Rectal smooth muscle tissue (tissue), 1 donor: ENCODE data around the gene ITPKB.
"Not testable (repeated sequence)": the region's sequence is repeated elsewhere in the genome, so short reads cannot be mapped to it uniquely, and the experiment has no call there.

Experiments used
- H3K27ac ChIP-seq: one replicate; pipeline ENCODE4 v1.7.0; 2013; ENCODE audit warnings: low read depth, low read length, inconsistent platforms
- H3K27me3 ChIP-seq: one replicate; pipeline ENCODE4 v1.7.0; 2013; ENCODE audit warnings: low read length; ENCODE audit not compliant: control insufficient read depth, insufficient read depth
- H3K36me3 ChIP-seq: one replicate; pipeline ENCODE4 v1.7.0; 2013; ENCODE audit warnings: low read length; ENCODE audit not compliant: control insufficient read depth, insufficient read depth
- H3K4me1 ChIP-seq: one replicate; pipeline ENCODE4 v1.7.0; 2013; ENCODE audit warnings: low read length; ENCODE audit not compliant: control insufficient read depth, insufficient read depth
- H3K4me3 ChIP-seq: one replicate; pipeline ENCODE4 v1.7.0; 2013; ENCODE audit warnings: low read length
- H3K9ac ChIP-seq: one replicate; pipeline ENCODE4 v1.7.0; 2013; ENCODE audit warnings: low read length

Gene ITPKB

DNA sequence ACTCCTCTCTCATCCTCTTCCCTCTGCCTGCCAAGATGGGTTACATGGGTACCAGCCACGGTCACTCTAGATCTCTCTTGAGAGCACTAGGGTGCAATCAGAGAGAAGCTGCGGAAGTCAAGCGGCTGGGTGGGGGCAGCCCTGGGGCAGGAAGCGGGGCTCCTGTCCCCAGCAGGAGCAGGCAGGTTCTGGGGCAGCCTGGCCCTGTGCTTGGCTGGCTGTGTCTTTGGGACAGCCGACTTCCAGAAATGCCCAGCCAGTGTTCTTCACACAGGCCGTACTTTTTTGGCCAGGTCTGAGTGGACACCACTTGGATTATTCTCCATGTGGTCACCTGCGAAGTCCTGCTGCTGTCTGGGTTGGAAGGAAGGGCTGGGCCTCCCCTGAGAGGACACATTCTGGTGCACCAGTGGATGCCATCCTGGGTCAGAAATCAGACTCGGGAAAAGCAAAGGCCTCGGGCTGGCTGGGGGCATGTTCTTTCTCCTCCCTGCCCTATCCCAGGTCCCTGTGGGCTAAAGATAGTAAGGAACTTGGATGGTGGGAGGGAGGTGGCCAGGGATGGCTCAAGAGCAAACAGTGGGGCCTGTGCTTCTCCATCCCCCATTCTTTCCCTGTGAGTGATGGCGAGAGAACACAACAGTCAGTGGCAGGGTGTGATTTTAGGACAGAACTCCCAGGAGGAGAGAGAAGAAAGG lies 93.7 kb downstream of the ITPKB start:
- Histone ChIP-seq H3K9ac (no peak overlapping the region), H3K4me3 (no peak overlapping the region), H3K4me1 (peaks cover 46% of the 10 kb centered on the region), H3K27me3 (no peaks in the 10 kb centered on the region), H3K36me3 (peaks cover 33% of the 10 kb centered on the region), H3K27ac (peak overlapping the region; percentile 59)

GRCh38 chr1:226644541-226645176 lies 94.4 kb downstream of the ITPKB start:
- no peak overlapping the region for H3K4me3 ChIP-seq
- peaks cover 36% of the 10 kb centered on the region for H3K36me3 ChIP-seq
- no peak overlapping the region for H3K9ac ChIP-seq
- no peak overlapping the region for H3K27ac ChIP-seq
- no peaks in the 10 kb centered on the region for H3K27me3 ChIP-seq
- H3K4me1 ChIP-seq = peaks cover 42% of the 10 kb centered on the region

DNA sequence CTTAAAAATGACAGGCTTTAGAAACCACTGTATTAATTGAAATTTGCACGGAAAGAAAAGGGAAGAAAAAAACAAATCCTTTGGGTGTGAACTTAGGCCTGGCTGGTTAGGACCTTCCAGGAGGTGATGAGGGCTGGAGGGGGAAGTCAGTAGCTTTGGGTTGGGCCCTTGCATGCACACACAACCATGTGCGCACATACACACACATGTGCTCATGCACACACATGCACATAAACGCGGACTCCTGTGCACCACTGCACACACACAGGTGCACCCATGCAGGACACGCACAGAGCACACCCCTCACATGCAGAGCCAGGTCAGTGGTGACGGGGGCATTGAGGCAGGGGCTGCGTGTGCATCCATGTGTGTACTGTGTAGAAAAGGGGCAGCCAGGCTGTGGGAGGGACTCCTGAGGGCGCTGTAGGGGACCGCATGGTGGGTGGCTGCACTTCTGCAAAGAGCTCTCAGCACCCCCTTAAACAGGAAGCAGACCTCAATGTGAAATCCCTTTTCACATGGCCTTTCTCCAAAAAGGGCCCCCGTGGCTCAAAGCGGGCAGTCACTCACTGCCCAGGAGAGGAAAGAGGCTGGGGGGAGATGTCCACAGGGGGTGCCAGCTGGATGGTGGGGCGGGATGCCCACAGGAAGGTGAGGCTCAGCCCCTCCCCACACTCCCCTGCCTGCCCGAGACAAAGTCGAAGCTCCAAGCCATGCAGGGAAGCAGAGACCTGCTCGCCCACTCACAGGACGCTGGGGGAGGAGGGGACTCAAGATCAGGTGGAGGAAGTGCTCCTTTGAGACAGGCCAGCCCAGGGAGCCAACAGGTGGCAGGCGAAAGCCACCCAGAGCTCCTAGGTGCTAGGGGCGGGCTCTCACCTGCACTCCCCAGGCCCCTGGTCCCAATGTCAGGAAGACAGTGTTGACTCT lies 95.2 kb downstream of the ITPKB start:
- peak overlapping the region; percentile 12 for H3K9ac ChIP-seq
- no peaks in the 10 kb centered on the region for H3K27me3 ChIP-seq
- H3K4me1 ChIP-seq = peaks cover 42% of the 10 kb centered on the region
- no peak overlapping the region for H3K4me3 ChIP-seq
- peak overlapping the region; percentile 40 for H3K27ac ChIP-seq
- H3K36me3 ChIP-seq = peaks cover 32% of the 10 kb centered on the region

- Histone ChIP-seq H3K27ac (peak overlapping the region; percentile 40), H3K27me3 (no peaks in the 10 kb centered on the region), H3K9ac (no peak overlapping the region), H3K4me1 (peaks cover 47% of the 10 kb centered on the region), H3K4me3 (no peak overlapping the region), H3K36me3 (peaks cover 33% of the 10 kb centered on the region)
These were observed 95.9 kb downstream of the ITPKB start for GRCh38 chr1:226643177-226643576.

DNA sequence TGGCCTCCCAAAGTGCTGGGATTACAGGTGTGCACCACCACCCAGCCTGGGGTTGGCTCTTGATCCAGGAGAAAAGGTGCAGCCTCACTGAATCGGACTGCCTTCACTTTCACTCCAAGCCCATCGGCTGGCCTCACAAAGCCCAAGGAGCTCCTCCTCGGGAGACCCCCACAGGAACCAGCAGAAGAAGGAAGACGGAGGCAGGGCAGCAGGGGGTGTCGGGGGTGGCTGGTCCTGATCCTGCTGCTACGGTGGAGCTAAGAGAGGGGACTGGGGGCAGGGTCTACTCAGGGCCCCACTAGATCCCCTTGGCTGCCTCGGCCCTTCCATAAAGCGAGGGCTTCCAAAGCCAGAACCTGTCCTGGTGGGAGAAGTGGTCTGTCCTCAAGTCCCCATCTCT lies 96.7 kb downstream of the ITPKB start:
- H3K27ac ChIP-seq = no peak overlapping the region
- peaks cover 53% of the 10 kb centered on the region for H3K4me1 ChIP-seq
- no peaks in the 10 kb centered on the region for H3K27me3 ChIP-seq
- H3K4me3 ChIP-seq = no peak overlapping the region
- H3K9ac ChIP-seq = no peak overlapping the region
- peaks cover 25% of the 10 kb centered on the region for H3K36me3 ChIP-seq

DNA sequence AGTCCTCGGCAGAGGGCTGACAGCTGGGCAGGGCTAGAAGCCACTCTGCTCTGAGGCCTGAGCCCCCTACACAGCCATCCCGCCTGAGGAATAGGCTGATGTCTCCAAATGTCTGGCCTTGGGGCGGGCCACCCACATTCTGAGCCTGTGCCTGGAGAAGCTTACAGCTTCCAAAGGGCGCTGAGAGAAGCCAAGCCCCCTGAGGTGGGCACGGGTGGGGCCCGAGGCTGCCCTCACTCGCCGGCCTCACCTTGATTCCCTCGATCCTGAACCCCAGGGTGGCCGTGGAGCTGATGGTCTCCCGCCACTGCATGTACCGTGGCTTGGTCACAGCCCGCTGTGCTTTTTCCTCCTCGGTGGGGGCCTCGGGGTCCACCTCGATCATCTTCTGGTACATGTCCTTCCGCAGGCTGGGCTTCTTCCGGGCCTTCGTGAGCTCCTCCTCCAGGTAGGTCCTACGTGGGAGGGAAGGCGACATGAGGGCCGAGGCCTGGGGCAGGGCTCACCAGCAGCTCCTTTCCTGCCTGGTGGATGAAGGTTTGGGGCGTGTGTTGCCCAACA lies 97.3 kb downstream of the ITPKB start:
- peaks cover 53% of the 10 kb centered on the region for H3K4me1 ChIP-seq
- H3K27me3 ChIP-seq = no peaks in the 10 kb centered on the region
- H3K4me3 ChIP-seq = no peak overlapping the region
- H3K27ac ChIP-seq = no peak overlapping the region
- H3K36me3 ChIP-seq = peaks cover 19% of the 10 kb centered on the region
- no peak overlapping the region for H3K9ac ChIP-seq

- H3K4me3 ChIP-seq = no peak overlapping the region
- peaks cover 19% of the 10 kb centered on the region for H3K36me3 ChIP-seq
- H3K27me3 ChIP-seq = no peaks in the 10 kb centered on the region
- no peak overlapping the region for H3K9ac ChIP-seq
- H3K27ac ChIP-seq = peak overlapping the region; percentile 55
- H3K4me1 ChIP-seq = peaks cover 42% of the 10 kb centered on the region
These were observed 98.6 kb downstream of the ITPKB start for GRCh38 chr1:226640321-226641136.

- peaks cover 19% of the 10 kb centered on the region for H3K36me3 ChIP-seq
- H3K27ac ChIP-seq = peak overlapping the region; percentile 55
- no peaks in the 10 kb centered on the region for H3K27me3 ChIP-seq
- no peak overlapping the region for H3K4me3 ChIP-seq
- no peak overlapping the region for H3K9ac ChIP-seq
- peaks cover 33% of the 10 kb centered on the region for H3K4me1 ChIP-seq
These were observed 99.4 kb downstream of the ITPKB start for GRCh38 chr1:226639631-226640061.

DNA sequence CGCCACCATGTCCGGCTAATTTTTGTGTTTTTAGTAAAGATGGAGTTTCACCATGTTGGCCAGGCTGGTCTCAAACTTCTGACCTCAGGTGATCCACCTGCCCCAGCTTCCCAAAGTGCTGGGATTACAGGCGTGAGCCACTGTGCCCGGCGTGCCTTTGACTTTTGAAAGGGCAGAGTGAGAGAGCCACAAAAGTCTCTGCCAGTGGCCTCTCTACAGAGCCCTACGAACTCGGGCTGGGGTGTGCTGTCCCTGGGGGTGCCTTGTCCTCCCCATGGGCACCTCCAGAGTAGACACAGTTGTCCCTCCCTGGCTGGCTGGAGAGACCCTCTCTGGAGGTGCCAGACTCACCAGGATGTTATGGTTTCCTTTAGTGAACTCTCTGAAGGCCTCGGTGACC lies 99.9 kb downstream of the ITPKB start:
- H3K27me3 ChIP-seq, H3K4me3 ChIP-seq, H3K27ac ChIP-seq, H3K9ac ChIP-seq: not testable (repeated sequence)
- Histone ChIP-seq H3K36me3 (peaks cover 15% of the 10 kb centered on the region), H3K4me1 (peaks cover 34% of the 10 kb centered on the region)

- no peak overlapping the region for H3K4me3 ChIP-seq
- no peak overlapping the region for H3K9ac ChIP-seq
- peaks cover 36% of the 10 kb centered on the region for H3K4me1 ChIP-seq
- no peaks in the 10 kb centered on the region for H3K27me3 ChIP-seq
- H3K27ac ChIP-seq = peak overlapping the region; percentile 73
- H3K36me3 ChIP-seq = peaks cover 11% of the 10 kb centered on the region
These were observed 100.5 kb downstream of the ITPKB start for GRCh38 chr1:226638608-226639007.

- no peak overlapping the region for H3K4me3 ChIP-seq
- peaks cover 10% of the 10 kb centered on the region for H3K36me3 ChIP-seq
- H3K27ac ChIP-seq = peak overlapping the region; percentile 73
- no peaks in the 10 kb centered on the region for H3K27me3 ChIP-seq
- H3K9ac ChIP-seq = no peak overlapping the region
- H3K4me1 ChIP-seq = peaks cover 36% of the 10 kb centered on the region
These were observed 101.0 kb downstream of the ITPKB start for GRCh38 chr1:226638001-226638601.
